Uterus (tissue), 4 donors: ENCODE data around the gene CNNM3. TPM values are rescaled to one million over a fixed set of nuclear protein-coding genes. Genes with fewer than 3 reads are reported as not detected.

ENCODE experiments used
- DNase-seq, 2 donors: peaks; one replicate each; pipeline ENCODE4 v3.0.0-alpha.2; 2019 to 2020
- H3K27ac ChIP-seq, 2 donors: fragments of 200-600 bp; sonication (generic); 1 replicate in 1 of 2; 2 replicates in 1 of 2; pipeline ENCODE4 v1.5.1; 2016 to 2018
- H3K27me3 ChIP-seq, 2 donors: fragments of 200-600 bp; sonication (generic); one replicate each; pipeline ENCODE4 v1.5.1; 2018 to 2019; ENCODE audit warnings: control low read depth in 1 of 2
- H3K36me3 ChIP-seq, 2 donors: fragments of 200-600 bp; sonication (generic); one replicate each; pipeline ENCODE4 v1.5.1; 2019; ENCODE audit warnings: control low read depth in 1 of 2
- H3K4me1 ChIP-seq, 2 donors: fragments of 200-600 bp; sonication (generic); one replicate each; pipeline ENCODE4 v1.5.1; 2018 to 2019; ENCODE audit warnings: control low read depth in 1 of 2
- H3K4me3 ChIP-seq, 2 donors: fragments of 200-600 bp; sonication (generic); 1 replicate in 1 of 2; 2 replicates in 1 of 2; pipeline ENCODE4 v1.5.1; 2018 to 2019; ENCODE audit warnings: mild to moderate bottlenecking in 1 of 2
- H3K9me3 ChIP-seq, 2 donors: fragments of 200-600 bp; sonication (generic); one replicate each; pipeline ENCODE4 v1.5.1; 2019; ENCODE audit warnings: control low read depth in 1 of 2
- POLR2A ChIP-seq, 2 donors: fragments of 450-650 bp; IDR thresholded peaks; one replicate each; pipeline ENCODE4 v1.6.1; 2016; ENCODE audit warnings: antibody characterized with exemption in 2 of 2, mild to moderate bottlenecking in 1 of 2, moderate library complexity in 1 of 2
- intact Hi-C: fragments of 100-400 bp; cut with DNase I; formaldehyde crosslinking; loops from one replicate; pipeline ENCODE4 v1.15.1; 2023; ENCODE audit warnings: low total_unique reads
- total RNA-seq, 4 donors: library from RNA; depleted of rRNA in 3 of 4; stranded (reverse); fragments of >200 nt in 3 of 4; gene quantifications; one replicate each; pipeline versions ENCODE4 v1.1.0 to v1.2.4, GENCODE V29; 2014 to 2023
- TF ChIP-seq, protein P1 (sequence below), 4 experiments: fragments of 200-600 bp in 2 of 4; fragments of 450-650 bp in 2 of 4; sonication (generic) in 2 of 4; IDR thresholded peaks; one replicate each; pipeline ENCODE4 v1.5.1; 2016 to 2019; ENCODE audit warnings: antibody characterized with exemption in 4 of 4, mild to moderate bottlenecking in 2 of 4, moderate library complexity in 1 of 4
- donor health status: DM: yes; HTN: yes; CAD: no.

Gene CNNM3
- total RNA-seq, 4 donors from 2014 or later = 1.5 to 21.1 (median 11.2) TPM

DNA sequence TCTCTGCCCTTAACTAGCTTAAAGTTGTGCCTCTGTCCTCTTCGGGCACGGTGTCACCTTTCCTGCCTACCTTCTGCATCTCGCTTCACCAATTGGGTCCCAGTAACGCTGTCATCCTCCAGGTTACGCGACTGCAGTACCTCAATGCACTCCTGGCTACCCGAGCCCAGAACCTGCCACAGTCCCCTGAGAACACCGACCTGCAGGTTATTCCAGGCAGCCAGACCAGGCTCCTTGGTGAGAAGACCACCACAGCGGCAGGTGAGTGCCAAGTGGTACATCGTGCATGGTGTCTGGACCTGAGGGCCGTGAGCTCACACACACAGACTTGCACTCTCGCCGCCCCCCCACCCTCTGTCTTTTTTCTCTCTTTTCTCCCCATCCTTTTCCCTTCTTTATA, 12.8 kb downstream of the CNNM3 start:
- Histone ChIP-seq H3K9me3 (no peaks in the 10 kb centered on the region), H3K27me3 (no peaks in the 10 kb centered on the region), H3K27ac (no peak overlapping the region), H3K36me3 (no peaks in the 10 kb centered on the region), H3K4me3 (no peak overlapping the region), H3K4me1 (no peaks in the 10 kb centered on the region)
- no peak for DNase-seq
- TF ChIP-seq, protein P1, sequence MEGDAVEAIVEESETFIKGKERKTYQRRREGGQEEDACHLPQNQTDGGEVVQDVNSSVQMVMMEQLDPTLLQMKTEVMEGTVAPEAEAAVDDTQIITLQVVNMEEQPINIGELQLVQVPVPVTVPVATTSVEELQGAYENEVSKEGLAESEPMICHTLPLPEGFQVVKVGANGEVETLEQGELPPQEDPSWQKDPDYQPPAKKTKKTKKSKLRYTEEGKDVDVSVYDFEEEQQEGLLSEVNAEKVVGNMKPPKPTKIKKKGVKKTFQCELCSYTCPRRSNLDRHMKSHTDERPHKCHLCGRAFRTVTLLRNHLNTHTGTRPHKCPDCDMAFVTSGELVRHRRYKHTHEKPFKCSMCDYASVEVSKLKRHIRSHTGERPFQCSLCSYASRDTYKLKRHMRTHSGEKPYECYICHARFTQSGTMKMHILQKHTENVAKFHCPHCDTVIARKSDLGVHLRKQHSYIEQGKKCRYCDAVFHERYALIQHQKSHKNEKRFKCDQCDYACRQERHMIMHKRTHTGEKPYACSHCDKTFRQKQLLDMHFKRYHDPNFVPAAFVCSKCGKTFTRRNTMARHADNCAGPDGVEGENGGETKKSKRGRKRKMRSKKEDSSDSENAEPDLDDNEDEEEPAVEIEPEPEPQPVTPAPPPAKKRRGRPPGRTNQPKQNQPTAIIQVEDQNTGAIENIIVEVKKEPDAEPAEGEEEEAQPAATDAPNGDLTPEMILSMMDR (IDR thresholded peaks at IDR 0.05) = no peak
- no peak for TF ChIP-seq POLR2A (IDR thresholded peaks at IDR 0.05)
- intact Hi-C loops = no loop called here

DNA sequence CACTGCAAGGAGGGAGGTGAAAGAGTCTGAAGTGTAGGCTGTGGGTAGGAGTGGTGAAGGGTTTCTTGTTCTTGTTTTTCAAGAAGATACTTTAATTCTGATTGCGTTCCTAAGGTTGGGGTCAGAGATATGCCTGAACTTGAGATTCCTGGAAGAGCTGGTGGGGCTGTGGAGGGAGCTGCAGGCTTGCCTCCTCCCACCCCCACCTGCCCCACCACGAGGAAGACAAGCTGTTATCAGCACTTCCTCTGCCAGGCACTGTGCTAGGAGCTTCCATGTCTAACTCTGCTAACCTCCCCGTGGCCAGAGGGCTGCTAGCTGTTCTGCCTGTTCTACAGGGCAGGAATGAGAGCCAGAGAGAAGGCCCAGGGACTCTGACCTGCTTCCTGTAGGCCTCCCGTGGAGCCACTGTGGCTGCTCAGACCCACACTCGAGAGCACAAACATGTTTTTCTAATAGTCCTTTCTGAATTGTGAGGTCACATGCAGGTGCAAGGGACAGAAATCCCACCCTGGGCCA, 14.0 kb downstream of the CNNM3 start:
- H3K9me3 ChIP-seq = no peaks in the 10 kb centered on the region
- no peak overlapping the region for H3K4me3 ChIP-seq
- no peak for DNase-seq
- TF ChIP-seq POLR2A (IDR thresholded peaks at IDR 0.05) = no peak
- TF ChIP-seq, protein P1 (IDR thresholded peaks at IDR 0.05) = no peak
- no peaks in the 10 kb centered on the region for H3K4me1 ChIP-seq
- H3K27ac ChIP-seq = no peak overlapping the region
- intact Hi-C loops = no loop called here
- H3K27me3 ChIP-seq = no peaks in the 10 kb centered on the region
- no peaks in the 10 kb centered on the region for H3K36me3 ChIP-seq

DNA sequence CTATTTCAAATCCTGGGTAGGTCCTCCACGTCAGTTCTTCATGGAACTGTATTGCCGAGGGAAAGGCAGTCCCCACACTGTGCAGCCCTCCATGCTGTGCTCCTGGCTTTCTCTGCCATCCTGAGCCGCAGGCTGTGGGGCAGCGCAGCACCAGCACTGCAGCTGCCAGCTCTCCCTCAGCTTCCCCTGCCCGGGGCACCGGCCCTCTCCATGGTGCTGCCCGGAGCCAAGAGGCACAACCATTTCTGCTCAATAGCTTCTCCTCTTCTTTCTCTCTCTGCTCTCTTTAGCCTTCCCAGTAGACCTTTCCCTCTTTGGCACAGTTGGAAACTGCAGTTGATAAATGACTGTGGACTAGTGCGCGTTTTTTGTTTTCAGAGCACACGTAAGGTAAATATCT, 15.6 kb downstream of the CNNM3 start:
- intact Hi-C loops = no loop called here
- H3K27ac ChIP-seq = no peak overlapping the region
- no peaks in the 10 kb centered on the region for H3K36me3 ChIP-seq
- no peaks in the 10 kb centered on the region for H3K9me3 ChIP-seq
- H3K4me1 ChIP-seq = no peaks in the 10 kb centered on the region
- TF ChIP-seq, protein P1 (IDR thresholded peaks at IDR 0.05) = no peak
- no peak for TF ChIP-seq POLR2A (IDR thresholded peaks at IDR 0.05)
- no peak for DNase-seq
- H3K27me3 ChIP-seq = no peaks in the 10 kb centered on the region
- no peak overlapping the region for H3K4me3 ChIP-seq

DNA sequence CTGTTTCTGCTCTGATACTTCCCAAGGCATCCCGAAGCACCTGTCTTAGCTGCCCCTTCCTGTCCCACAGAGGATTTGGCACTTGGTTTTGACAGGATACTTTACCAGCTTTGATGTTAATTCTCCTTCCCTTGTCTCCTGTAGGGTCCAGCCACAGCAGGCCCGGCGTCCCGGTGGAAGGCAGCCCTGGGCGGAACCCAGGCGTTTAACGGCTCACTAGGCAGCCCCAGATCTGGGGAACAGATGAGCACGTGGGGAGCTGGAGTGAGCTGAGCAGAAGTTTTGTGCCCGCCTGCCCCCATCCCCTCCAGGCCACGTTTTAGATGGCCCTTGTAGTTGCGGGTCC, 16.3 kb downstream of the CNNM3 start:
- TF ChIP-seq POLR2A (IDR thresholded peaks at IDR 0.05) = no peak
- TF ChIP-seq, protein P1 (IDR thresholded peaks at IDR 0.05) = no peak
- H3K36me3 ChIP-seq = no peaks in the 10 kb centered on the region
- H3K27me3 ChIP-seq = no peaks in the 10 kb centered on the region
- intact Hi-C loops = no loop called here
- H3K4me3 ChIP-seq = no peak overlapping the region
- peak overlapping the region in 1 of 2 donors; percentile 44 for H3K27ac ChIP-seq
- no peaks in the 10 kb centered on the region for H3K9me3 ChIP-seq
- H3K4me1 ChIP-seq = no peaks in the 10 kb centered on the region
- DNase-seq = no peak

DNA sequence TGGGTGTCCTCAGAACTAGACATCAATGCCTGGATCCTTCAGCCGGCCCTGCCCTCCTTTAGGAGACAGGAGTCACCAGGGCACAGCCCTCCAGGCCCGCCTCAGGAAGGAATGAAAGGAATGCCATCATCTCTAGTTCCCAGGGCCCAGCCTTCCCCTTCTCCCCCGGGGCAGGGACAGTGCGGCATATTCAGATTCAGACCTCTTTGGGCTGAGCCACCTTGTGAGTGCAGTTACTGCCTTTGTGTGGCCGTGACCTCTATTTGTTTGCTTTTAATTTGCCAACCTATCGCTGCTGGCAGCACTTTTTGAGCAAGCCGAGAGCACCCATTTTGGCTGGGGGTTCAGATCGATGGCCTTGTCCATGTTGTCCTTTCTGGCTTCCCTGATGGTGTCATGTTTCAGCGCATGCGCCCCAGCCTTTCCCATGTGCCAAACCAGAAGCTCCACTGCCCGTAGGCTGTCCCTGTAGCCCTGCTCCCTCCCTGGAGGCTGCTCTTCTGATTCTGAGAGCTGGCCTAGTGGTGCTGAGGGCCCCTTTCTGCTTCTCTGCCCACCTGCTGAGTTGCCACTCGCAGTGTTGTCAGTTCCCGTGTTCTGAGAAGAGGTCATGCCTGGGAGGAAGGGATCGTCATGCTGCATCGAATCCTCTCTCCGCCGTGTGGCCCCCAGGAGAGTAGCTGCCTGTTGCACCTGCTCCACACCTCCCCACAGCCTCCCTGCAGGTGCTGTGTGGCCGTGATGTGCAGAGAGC, 16.9 kb downstream of the CNNM3 start:
- H3K4me3 ChIP-seq = no peak overlapping the region
- no peaks in the 10 kb centered on the region for H3K27me3 ChIP-seq
- no peaks in the 10 kb centered on the region for H3K4me1 ChIP-seq
- TF ChIP-seq, protein P1 (IDR thresholded peaks at IDR 0.05) = no peak
- no peak for TF ChIP-seq POLR2A (IDR thresholded peaks at IDR 0.05)
- H3K36me3 ChIP-seq = no peaks in the 10 kb centered on the region
- H3K9me3 ChIP-seq = no peaks in the 10 kb centered on the region
- intact Hi-C loops = no loop called here
- peak overlapping the region in 1 of 2 donors; percentile 44 for H3K27ac ChIP-seq
- peak; percentile 46 to 49 for DNase-seq
